HL-60 (cell line): Measurements from ENCODE around the gene FAM171A1.

ENCODE experiments used
- DNase-seq, 2 experiments: peaks; one replicate each; pipeline ENCODE4 v3.0.0-alpha.2; 2010 to 2020; ENCODE audit warnings: low read depth in 1 of 2, low spot score in 1 of 2
- H3K27ac ChIP-seq: fragments of 250-450 bp; sonication (Bioruptor Pico); replicated peaks from 2 replicates; pipeline ENCODE4 v1.5.1; 2020; ENCODE audit warnings: mild to moderate bottlenecking, moderate library complexity
- H3K27me3 ChIP-seq: fragments of 250-450 bp; sonication (Bioruptor Pico); 2 replicates; pipeline ENCODE4 v1.5.1; 2021; ENCODE audit warnings: mild to moderate bottlenecking, moderate library complexity; ENCODE audit not compliant: insufficient read depth, poor library complexity, severe bottlenecking
- H3K4me3 ChIP-seq: replicated peaks from 2 replicates; pipeline ENCODE4 v1.5.1; 2011; ENCODE audit warnings: mild to moderate bottlenecking, control low read depth, low read length; ENCODE audit not compliant: insufficient read depth
- CTCF ChIP-seq: IDR thresholded peaks from one replicate; pipeline ENCODE4 v1.5.1; 2011; ENCODE audit warnings: low read length, control low read depth, inconsistent platforms; ENCODE audit not compliant: insufficient read depth
- GABPA ChIP-seq: IDR thresholded peaks from 2 replicates; pipeline ENCODE4 v1.6.1; 2012; ENCODE audit warnings: low read depth
- POLR2AphosphoS5 ChIP-seq: IDR thresholded peaks from 2 replicates; pipeline ENCODE4 v1.6.1; 2012; ENCODE audit warnings: low read depth
- REST ChIP-seq: IDR thresholded peaks from 2 replicates; pipeline ENCODE4 v1.6.1; 2012; ENCODE audit warnings: low read depth; ENCODE audit not compliant: insufficient replicate concordance
- SPI1 ChIP-seq: IDR thresholded peaks from 2 replicates; pipeline ENCODE4 v1.6.1; 2012; ENCODE audit warnings: low read depth, mild to moderate bottlenecking, borderline replicate concordance

The FAM171A1 gene

GRCh38 chr10:15230257-15230656 lies 140.8 kb downstream of the FAM171A1 start:
- Histone ChIP-seq H3K27ac (no peak overlapping the region), H3K4me3 (no peak overlapping the region), H3K27me3 (no peaks in the 10 kb centered on the region)
- no peak for DNase-seq
- TF ChIP-seq SPI1 = no peak
- no peak for TF ChIP-seq REST
- TF ChIP-seq GABPA = no peak
- TF ChIP-seq CTCF = no peak
- no peak for TF ChIP-seq POLR2AphosphoS5

GRCh38 chr10:15229268-15229667 lies 141.8 kb downstream of the FAM171A1 start:
- no peaks in the 10 kb centered on the region for H3K27me3 ChIP-seq
- H3K4me3 ChIP-seq = no peak overlapping the region
- no peak overlapping the region for H3K27ac ChIP-seq
- DNase-seq = no peak
- no peak for TF ChIP-seq POLR2AphosphoS5
- TF ChIP-seq REST = no peak
- TF ChIP-seq GABPA = no peak
- TF ChIP-seq SPI1 = no peak
- TF ChIP-seq CTCF = no peak

- H3K27me3 ChIP-seq = no peaks in the 10 kb centered on the region
- H3K27ac ChIP-seq = no peak overlapping the region
- DNase-seq = no peak
- TF ChIP-seq SPI1 (no peak), POLR2AphosphoS5 (no peak), REST (no peak), GABPA (no peak), CTCF (no peak)
- H3K4me3 ChIP-seq = no peak overlapping the region
Observed at GRCh38 chr10:15228426-15228825, 142.7 kb downstream of the FAM171A1 start.
